Right cardiac atrium (tissue), 5 donors: ENCODE results near the gene SLC4A4. TPM values are rescaled to one million over a fixed set of nuclear protein-coding genes. Genes with fewer than 3 reads are reported as not detected.

ENCODE experiments used
- ATAC-seq, 2 donors: fragments of 200-7000 bp; cut with Tn5 transposase; one replicate each; pipeline versions ENCODE4 v1.8.0 to v1.9.1; 2020; ENCODE audit warnings: moderate library complexity in 2 of 2, mild to moderate bottlenecking in 1 of 2
- DNase-seq, 3 donors: peaks; one replicate each; pipeline ENCODE4 v3.0.0-alpha.2; 2020
- H3K27ac ChIP-seq: one replicate; pipeline ENCODE4 v1.5.1; 2013; ENCODE audit warnings: mild to moderate bottlenecking, low read length, control low read depth, moderate library complexity
- H3K27me3 ChIP-seq: one replicate; pipeline ENCODE4 v1.6.1; 2013; ENCODE audit not compliant: control insufficient read depth, insufficient read depth
- H3K4me1 ChIP-seq: one replicate; pipeline ENCODE4 v1.6.1; 2013; ENCODE audit warnings: low read length; ENCODE audit not compliant: control insufficient read depth, insufficient read depth
- H3K4me3 ChIP-seq: one replicate; pipeline ENCODE4 v1.5.1; 2013; ENCODE audit warnings: low read length, control low read depth
- H3K9me3 ChIP-seq: one replicate; pipeline ENCODE4 v1.6.1; 2013; ENCODE audit warnings: low read length; ENCODE audit not compliant: control insufficient read depth
- WGBS: extraction: QIAGEN DNeasy Blood & Tissue Kit; methylation state at CpG from one replicate; pipeline ENCODE4 v1.1.7; 2013; 5-methylcytosine and 5-hydroxymethylcytosine counted together
- intact Hi-C, 4 donors: fragments of 100-400 bp; cut with DNase I; formaldehyde crosslinking; loops; one replicate each; pipeline versions ENCODE4 v1.11.0 to v1.14.0; 2022 to 2023
- polyA plus RNA-seq: library from polyadenylated mRNA; stranded (reverse); fragments of 200-250 nt; gene quantifications from one replicate; pipeline ENCODE4 v1.2.3, GENCODE V29; 2013
- total RNA-seq, 4 donors: library from RNA; stranded (reverse); fragmentation: NEBNext Ultra II Directional; extraction: Animal tissue kit (Norgen Biotek cat#: 25700); gene quantifications; one replicate each; pipeline ENCODE4 v1.2.1, GENCODE V29; 2021
- donor health status: healthy with polysubstance abuse.
- donor health status: DM: no; HTN: yes; CAD: no.
- donor health status: DM: no; HTN: no; CAD: no.
- donor health status: DM: no; HTN: yes; CAD: no; lungs with severe emphysema.
- donor health status: DM: yes; HTN: yes; CAD: no.

The SLC4A4 gene
- total and polyA plus RNA-seq, 5 donors, result 7.0 to 34.5 (median 23.3) TPM

DNA sequence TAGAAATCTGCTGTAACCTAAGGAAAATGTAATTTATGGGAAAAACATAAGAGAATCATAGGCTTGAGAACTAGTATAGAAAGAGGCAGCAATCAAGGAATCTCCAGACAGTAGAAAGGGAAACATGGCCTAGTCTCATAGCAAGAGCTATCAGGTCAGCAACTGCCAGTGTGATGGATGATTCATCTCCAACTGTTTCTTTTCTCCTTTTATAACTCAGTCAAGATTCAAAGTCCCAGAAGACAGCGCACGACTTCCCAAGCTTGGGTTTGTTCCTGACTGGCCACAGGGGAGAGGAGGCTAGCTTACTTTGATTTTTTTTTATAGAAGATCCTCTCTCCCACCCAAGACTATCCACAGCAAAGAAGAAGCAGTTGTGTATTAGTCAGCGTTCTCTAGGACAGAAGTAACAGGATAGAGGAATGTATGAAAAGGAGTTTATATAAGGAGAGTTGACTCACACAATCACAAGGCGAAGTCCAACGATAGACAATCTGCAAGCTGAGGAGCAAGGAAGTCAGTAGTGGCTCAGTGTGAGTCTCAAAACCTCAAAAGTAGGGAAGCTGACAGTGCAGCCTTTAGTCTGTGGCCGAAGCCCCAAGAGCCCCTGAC is 263.6 kb downstream of the SLC4A4 start:
- no peak for ATAC-seq
- H3K9me3 ChIP-seq, result no peaks in the 10 kb centered on the region
- 85% methylated on average over 6 of the region's 6 CpGs for WGBS
- H3K27me3 ChIP-seq, result no peaks in the 10 kb centered on the region
- no peak for DNase-seq
- H3K27ac ChIP-seq, result no peak overlapping the region
- intact Hi-C loops, result no loop called here
- no peaks in the 10 kb centered on the region for H3K4me1 ChIP-seq
- H3K4me3 ChIP-seq, result no peak overlapping the region

GRCh38 chr4:71604785-71605184 is 266.0 kb downstream of the SLC4A4 start:
- H3K9me3 ChIP-seq, result no peaks in the 10 kb centered on the region
- no peaks in the 10 kb centered on the region for H3K27me3 ChIP-seq
- H3K4me1 ChIP-seq, result no peaks in the 10 kb centered on the region
- no peak for DNase-seq
- H3K4me3 ChIP-seq, result no peak overlapping the region
- H3K27ac ChIP-seq, result no peak overlapping the region
- no peak for ATAC-seq
- 74% methylated on average over 5 of the region's 5 CpGs for WGBS
- intact Hi-C loops, result no loop called here

DNA sequence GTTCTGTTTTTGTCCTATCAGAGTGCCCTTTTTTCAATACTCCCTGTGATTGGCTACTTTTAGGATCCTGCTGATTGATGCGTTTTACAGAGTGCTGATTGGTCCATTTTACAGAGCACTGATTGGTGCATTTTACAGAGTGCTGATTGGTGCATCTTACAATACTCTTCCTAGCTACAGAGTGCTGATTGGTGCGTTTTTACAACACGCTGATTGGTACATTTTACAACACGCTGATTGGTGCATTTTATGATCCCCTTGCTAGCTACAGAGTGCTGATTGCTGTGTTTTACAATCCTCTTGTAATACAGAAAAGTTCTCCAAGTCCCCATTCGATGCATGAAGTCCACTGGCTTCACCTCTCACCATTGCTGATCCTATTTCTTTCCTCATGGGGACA is 268.3 kb downstream of the SLC4A4 start:
- no peak overlapping the region for H3K27ac ChIP-seq
- H3K27me3 ChIP-seq, result no peaks in the 10 kb centered on the region
- no peaks in the 10 kb centered on the region for H3K4me1 ChIP-seq
- no peaks in the 10 kb centered on the region for H3K9me3 ChIP-seq
- 87% methylated on average over 5 of the region's 5 CpGs for WGBS
- intact Hi-C loops, result no loop called here
- ATAC-seq (no peak), DNase-seq (no peak)
- H3K4me3 ChIP-seq, result no peak overlapping the region

- Histone ChIP-seq H3K9me3 (no peaks in the 10 kb centered on the region), H3K4me1 (no peaks in the 10 kb centered on the region), H3K27ac (no peak overlapping the region), H3K4me3 (no peak overlapping the region), H3K27me3 (no peaks in the 10 kb centered on the region)
- intact Hi-C loops, result no loop called here
- ATAC-seq, result no peak
- DNase-seq, result no peak
- WGBS, result 73% methylated on average over 3 of the region's 3 CpGs
Observed at GRCh38 chr4:71607780-71608677, 269.2 kb downstream of the SLC4A4 start.

DNA sequence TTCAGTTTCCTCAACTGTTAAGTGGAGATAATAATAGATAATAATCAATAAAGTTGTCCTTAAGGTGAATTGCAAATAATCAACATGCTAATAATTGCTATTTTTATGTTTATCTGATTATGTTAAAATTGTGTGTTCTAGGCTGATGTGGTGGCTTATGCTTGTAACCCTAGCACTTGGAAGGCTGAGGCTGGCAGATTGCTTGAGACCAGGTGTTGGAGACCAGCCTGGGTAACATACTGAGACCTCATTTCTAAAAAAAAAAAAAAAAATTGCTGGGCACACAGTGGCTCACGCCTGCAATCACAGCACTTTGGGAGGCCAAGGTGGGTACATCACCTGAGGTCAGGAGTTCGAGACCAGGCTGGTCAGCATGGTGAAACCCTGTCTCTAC is 269.9 kb downstream of the SLC4A4 start:
- no peaks in the 10 kb centered on the region for H3K27me3 ChIP-seq
- WGBS, result 48% methylated on average over 2 of the region's 2 CpGs
- H3K4me1 ChIP-seq, result no peaks in the 10 kb centered on the region
- no peak overlapping the region for H3K4me3 ChIP-seq
- no peak for ATAC-seq
- intact Hi-C loops, result no loop called here
- H3K27ac ChIP-seq, result no peak overlapping the region
- no peaks in the 10 kb centered on the region for H3K9me3 ChIP-seq
- no peak for DNase-seq

- no peak for ATAC-seq
- WGBS, result 93% methylated on average over 2 of the region's 2 CpGs
Observed at GRCh38 chr4:71609167-71609566, 270.3 kb downstream of the SLC4A4 start.

DNA sequence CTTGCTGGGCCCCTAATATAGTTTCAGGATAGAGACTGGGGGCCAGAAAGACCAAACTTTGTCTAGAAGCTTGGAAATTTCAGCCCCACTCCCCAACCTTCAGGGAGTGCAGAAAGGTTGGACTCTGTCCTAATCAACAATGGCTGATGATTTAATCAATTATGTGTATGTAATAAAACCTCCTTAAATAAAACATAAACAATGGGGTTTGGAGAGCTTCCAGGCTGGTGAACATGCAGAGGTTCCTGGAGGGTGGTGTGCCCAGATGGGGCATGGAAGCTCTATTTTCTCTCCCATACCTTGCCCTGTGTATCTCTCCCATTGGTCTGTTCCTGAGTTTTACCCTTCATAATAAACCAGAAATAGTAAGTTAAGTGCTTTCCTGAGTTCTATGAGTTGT is 270.8 kb downstream of the SLC4A4 start:
- intact Hi-C loops, result no loop called here
- H3K27me3 ChIP-seq, result no peaks in the 10 kb centered on the region

More at GRCh38 chr4:71609167-71609566, 270.3 kb downstream of the SLC4A4 start:
- intact Hi-C loops, result no loop called here
- no peaks in the 10 kb centered on the region for H3K9me3 ChIP-seq
- H3K4me3 ChIP-seq, result no peak overlapping the region
- no peaks in the 10 kb centered on the region for H3K4me1 ChIP-seq
- H3K27ac ChIP-seq, result no peak overlapping the region
- no peak for DNase-seq
- no peaks in the 10 kb centered on the region for H3K27me3 ChIP-seq

DNA sequence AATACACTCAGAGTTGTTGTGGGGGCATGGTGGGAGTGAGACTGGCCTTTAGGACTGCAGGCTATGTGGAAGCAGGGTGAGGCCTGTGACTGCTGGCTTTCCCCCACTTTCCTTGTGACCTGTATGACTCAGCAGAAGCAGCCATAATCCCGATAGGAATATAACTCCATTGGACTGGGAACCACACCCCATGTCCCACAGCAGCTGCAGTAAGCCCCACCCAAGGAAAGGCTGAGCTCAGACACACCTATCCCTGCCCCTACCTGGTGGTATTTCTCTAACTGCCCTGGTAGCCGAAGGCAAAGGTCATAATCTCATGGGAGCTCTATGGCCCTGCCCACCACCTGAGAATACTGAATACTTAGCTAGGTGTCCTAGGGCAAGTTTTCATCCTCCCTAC is 275.8 kb downstream of the SLC4A4 start:
- DNase-seq (no peak), ATAC-seq (no peak)
- H3K4me3 ChIP-seq, result no peak overlapping the region
- H3K4me1 ChIP-seq, result no peaks in the 10 kb centered on the region
- WGBS, result 89% methylated on average over 2 of the region's 2 CpGs
- H3K9me3 ChIP-seq, result no peaks in the 10 kb centered on the region
- H3K27ac ChIP-seq, result no peak overlapping the region
- intact Hi-C loops, result no loop called here
- no peaks in the 10 kb centered on the region for H3K27me3 ChIP-seq

More for the DNA sequence above, 270.8 kb downstream of the SLC4A4 start:
- no peak for DNase-seq
- Histone ChIP-seq H3K4me3 (no peak overlapping the region), H3K9me3 (no peaks in the 10 kb centered on the region), H3K4me1 (no peaks in the 10 kb centered on the region), H3K27ac (no peak overlapping the region)
- ATAC-seq, result no peak

- ATAC-seq (no peak), DNase-seq (no peak)
- Histone ChIP-seq H3K4me3 (no peak overlapping the region), H3K27me3 (no peaks in the 10 kb centered on the region), H3K27ac (no peak overlapping the region), H3K4me1 (no peaks in the 10 kb centered on the region), H3K9me3 (no peaks in the 10 kb centered on the region)
- intact Hi-C loops, result no loop called here
- WGBS, result 88% methylated on average over 3 of the region's 3 CpGs
Observed at GRCh38 chr4:71616168-71616811, 277.5 kb downstream of the SLC4A4 start.
